H1 (cell line): ENCODE results near the gene DBX2. TPM values are rescaled to one million over a fixed set of nuclear protein-coding genes. Genes with fewer than 3 reads are reported as not detected.

Source experiments
- CTCF ChIA-PET: fragments of 300-600 bp; sonication (Branson Sonifier 250); formaldehyde crosslinking; loops from one replicate; lab custom pipeline; 2021; ENCODE audit not compliant: partially characterized antibody; lab: Charles Lee
- POLR2A ChIA-PET: fragments of 300-600 bp; sonication (Branson Sonifier 250); formaldehyde crosslinking; loops from one replicate; lab custom pipeline; 2021; ENCODE audit warnings: inconsistent platforms; ENCODE audit not compliant: partially characterized antibody; lab: Charles Lee
- DNase-seq, 2 experiments: peaks; one replicate each; pipeline versions ENCODE4 v3.0.0 to v3.0.0-alpha.2; 2010 to 2022; ENCODE audit warnings: low spot score in 2 of 2, low read depth in 1 of 2, mixed read lengths in 1 of 2
- FAIRE-seq: peaks from 2 replicates; lab custom pipeline; 2011; peaks lifted over from hg19 to GRCh38; lab: Jason Lieb, UNC
- H2AFZ ChIP-seq: 2 replicates; pipeline ENCODE4 v1.8.1; 2012; ENCODE audit warnings: low read length, inconsistent platforms
- H2AK5ac ChIP-seq: 2 replicates; pipeline ENCODE4 v1.6.1; 2013; ENCODE audit warnings: low read depth, low read length
- H2BK120ac ChIP-seq: replicated peaks from 2 replicates; pipeline ENCODE3; 2013; ENCODE audit warnings: low read depth, low read length, inconsistent platforms
- H2BK12ac ChIP-seq: 2 replicates; pipeline ENCODE4 v1.6.1; 2013; ENCODE audit warnings: low read depth, low read length
- H2BK15ac ChIP-seq: 2 replicates; pipeline ENCODE4 v1.6.1; 2013; ENCODE audit warnings: low read length
- H2BK20ac ChIP-seq: 2 replicates; pipeline ENCODE4 v1.6.1; 2013; ENCODE audit warnings: low read length
- H2BK5ac ChIP-seq: 2 replicates; pipeline ENCODE4 v1.6.1; 2013; ENCODE audit warnings: low read depth, low read length
- H3K14ac ChIP-seq: 2 replicates; pipeline ENCODE4 v1.6.1; 2013; ENCODE audit warnings: inconsistent platforms; ENCODE audit not compliant: insufficient read length
- H3K18ac ChIP-seq: 2 replicates; pipeline ENCODE4 v1.6.1; 2013; ENCODE audit warnings: low read length; ENCODE audit errors: extremely low read depth
- H3K23ac ChIP-seq: 2 replicates; pipeline ENCODE4 v1.6.1; 2013; ENCODE audit warnings: inconsistent platforms; ENCODE audit not compliant: insufficient read length
- H3K23me2 ChIP-seq: 2 replicates; pipeline ENCODE4 v1.6.1; 2013; ENCODE audit warnings: low read depth, low read length
- H3K27ac ChIP-seq: 2 replicates; pipeline ENCODE4 v1.6.1; 2011; ENCODE audit warnings: low read depth, low read length, inconsistent platforms
- H3K27me3 ChIP-seq, 4 experiments: replicated peaks in 1 of 4; 1 replicate in 1 of 4; 2 replicates in 3 of 4; pipeline versions ENCODE4 v1.6.1 to v1.8.1; 2011 to 2013; ENCODE audit warnings: low read length in 3 of 4, mild to moderate bottlenecking in 3 of 4, inconsistent platforms in 2 of 4, mixed read lengths in 2 of 4, moderate library complexity in 1 of 4; ENCODE audit not compliant: control insufficient read depth in 3 of 4, insufficient read depth in 3 of 4; ENCODE audit errors: extremely low read depth in 1 of 4
- H3K36me3 ChIP-seq, 4 experiments: 2 replicates each; pipeline versions ENCODE4 v1.6.1 to v1.8.1; 2011 to 2013; ENCODE audit warnings: mild to moderate bottlenecking in 4 of 4, low read length in 3 of 4, moderate library complexity in 2 of 4, control low read depth in 1 of 4, inconsistent platforms in 1 of 4; ENCODE audit not compliant: insufficient read depth in 4 of 4, control insufficient read depth in 2 of 4
- H3K4ac ChIP-seq: replicated peaks from 2 replicates; pipeline ENCODE3; 2013; ENCODE audit warnings: low read length, low read depth, mixed read lengths, inconsistent platforms; ENCODE audit not compliant: insufficient read length
- H3K4me1 ChIP-seq, 4 experiments: replicated peaks in 1 of 4; 1 replicate in 1 of 4; 2 replicates in 3 of 4; pipeline versions ENCODE4 v1.6.1 to v1.8.1; 2011 to 2013; ENCODE audit warnings: low read length in 3 of 4, inconsistent platforms in 2 of 4, mixed read lengths in 1 of 4; ENCODE audit not compliant: insufficient read depth in 4 of 4, control insufficient read depth in 3 of 4
- H3K4me2 ChIP-seq, 2 experiments: 2 replicates each; pipeline versions ENCODE4 v1.6.1 to v1.8.1; 2011 to 2013; ENCODE audit warnings: low read depth in 2 of 2, low read length in 2 of 2, control low read depth in 1 of 2, inconsistent platforms in 1 of 2, mild to moderate bottlenecking in 1 of 2; ENCODE audit not compliant: insufficient read depth in 1 of 2
- H3K4me3 ChIP-seq, 4 experiments: fragments of 200-600, 300-600 bp in 1 of 4; sonication (generic), shearing (Covaris generic), sonication (Bioruptor Twin) in 1 of 4; 2 replicates each; pipeline versions ENCODE4 v1.5.1 to v1.8.1; 2011 to 2016; ENCODE audit warnings: low read length in 4 of 4, low read depth in 3 of 4, control low read depth in 2 of 4, inconsistent platforms in 2 of 4, mild to moderate bottlenecking in 2 of 4, mixed read lengths in 1 of 4, moderate library complexity in 1 of 4; ENCODE audit not compliant: insufficient read depth in 2 of 4; ENCODE audit errors: extremely low read depth in 1 of 4
- H3K56ac ChIP-seq: replicated peaks from 2 replicates; pipeline ENCODE3; 2013; ENCODE audit warnings: low read depth, mild to moderate bottlenecking, mixed read lengths, low read length, inconsistent platforms; ENCODE audit not compliant: insufficient read length
- H3K79me1 ChIP-seq: 2 replicates; pipeline ENCODE4 v1.6.1; 2013; ENCODE audit warnings: low read depth, low read length, control low read depth
- H3K79me2 ChIP-seq, 2 experiments: 2 replicates each; pipeline versions ENCODE4 v1.6.1 to v1.8.1; 2012 to 2013; ENCODE audit warnings: low read length in 2 of 2, mild to moderate bottlenecking in 2 of 2, inconsistent platforms in 1 of 2; ENCODE audit not compliant: insufficient read depth in 2 of 2, control insufficient read depth in 1 of 2
- H3K9ac ChIP-seq, 4 experiments: replicated peaks in 1 of 4; 1 replicate in 1 of 4; 2 replicates in 3 of 4; pipeline versions ENCODE4 v1.6.1 to v1.8.1; 2011 to 2013; ENCODE audit warnings: low read depth in 3 of 4, low read length in 3 of 4, control low read depth in 2 of 4, mild to moderate bottlenecking in 2 of 4, moderate library complexity in 2 of 4, inconsistent platforms in 1 of 4; ENCODE audit errors: extremely low read depth in 1 of 4
- H3K9me3 ChIP-seq, 2 experiments: 2 replicates each; pipeline versions ENCODE4 v1.6.1 to v1.8.1; 2012 to 2013; ENCODE audit warnings: mild to moderate bottlenecking in 2 of 2, moderate library complexity in 2 of 2, control low read depth in 1 of 2, inconsistent platforms in 1 of 2, low read depth in 1 of 2, low read length in 1 of 2, mixed read lengths in 1 of 2; ENCODE audit not compliant: insufficient read depth in 2 of 2
- H4K20me1 ChIP-seq, 2 experiments: replicated peaks in 1 of 2; 2 replicates each; pipeline versions ENCODE3 to v1.8.1; 2011 to 2013; ENCODE audit warnings: inconsistent platforms in 2 of 2, low read length in 2 of 2, mild to moderate bottlenecking in 1 of 2; ENCODE audit not compliant: insufficient read depth in 2 of 2, control insufficient read depth in 1 of 2
- H4K5ac ChIP-seq: 2 replicates; pipeline ENCODE4 v1.6.1; 2013; ENCODE audit warnings: low read length, low read depth, mixed read lengths, inconsistent platforms; ENCODE audit not compliant: insufficient read length
- H4K8ac ChIP-seq: 2 replicates; pipeline ENCODE4 v1.8.0; 2013; ENCODE audit warnings: mild to moderate bottlenecking, moderate library complexity, low read length, inconsistent platforms; ENCODE audit not compliant: insufficient read depth; ENCODE audit errors: extremely low read depth
- H4K91ac ChIP-seq: replicated peaks from 2 replicates; pipeline ENCODE3; 2013; ENCODE audit warnings: low read length, mixed read lengths, inconsistent platforms; ENCODE audit not compliant: insufficient read length
- EP300 ChIP-seq, 2 experiments: IDR thresholded peaks; 1 replicate in 1 of 2; 2 replicates in 1 of 2; pipeline ENCODE4 v1.6.1; 2011 to 2012; ENCODE audit warnings: low read depth in 2 of 2, low read length in 2 of 2, mild to moderate bottlenecking in 2 of 2, borderline replicate concordance in 1 of 2, inconsistent platforms in 1 of 2, moderate library complexity in 1 of 2
- NANOG ChIP-seq: IDR thresholded peaks from 2 replicates; pipeline ENCODE4 v1.6.1; 2011; ENCODE audit warnings: low read length, low read depth, mild to moderate bottlenecking, inconsistent platforms; ENCODE audit not compliant: insufficient read depth, poor library complexity, severe bottlenecking
- POU5F1 ChIP-seq: IDR thresholded peaks from 2 replicates; pipeline ENCODE4 v1.6.1; 2011; ENCODE audit warnings: low read depth, mild to moderate bottlenecking, low read length, moderate library complexity
- WGBS, 2 experiments: shearing (Covaris generic) in 1 of 2; methylation state at CpG; one replicate each; pipeline versions ENCODE4 v1.1.6 to v1.1.7; 2013 to 2015; ENCODE audit warnings: low lambda C conversion rate in 2 of 2, mixed read lengths in 2 of 2, inconsistent platforms in 1 of 2, low coverage in 1 of 2, missing lambda C conversion rate in 1 of 2; ENCODE audit not compliant: insufficient replicate concordance in 2 of 2, insufficient coverage in 1 of 2, insufficient read length in 1 of 2; ENCODE audit errors: extremely low coverage in 1 of 2, missing lambda C conversion rate in 1 of 2; 5-methylcytosine and 5-hydroxymethylcytosine counted together
- polyA plus RNA-seq, 7 experiments: library from polyadenylated mRNA; depleted of rRNA in 3 of 7; stranded (reverse) in 5 of 7; unstranded in 2 of 7; fragments of >200 nt in 5 of 7; fragments of 200-250 nt in 2 of 7; gene quantifications; 1 replicate in 5 of 7; 2 replicates in 1 of 7; 4 replicates in 1 of 7; pipeline versions ENCODE4 v1.2.1 to v1.2.3, GENCODE V29; 2011 to 2013; ENCODE audit warnings: missing spikeins in 2 of 7, mixed read lengths in 2 of 7
- total RNA-seq: library from RNA; stranded (reverse); fragmentation: NEBNext Ultra II Directional; extraction: Animal tissue kit (Norgen Biotek cat#: 25700); gene quantifications from 2 replicates; pipeline ENCODE4 v1.2.1, GENCODE V29; 2021

DBX2 gene
- total and polyA plus RNA-seq, 2 of the 8 experiments (the other 6 are each of a cell fraction or from before 2014, with no cell fraction given): 0.06 TPM; not detected in 1

DNA sequence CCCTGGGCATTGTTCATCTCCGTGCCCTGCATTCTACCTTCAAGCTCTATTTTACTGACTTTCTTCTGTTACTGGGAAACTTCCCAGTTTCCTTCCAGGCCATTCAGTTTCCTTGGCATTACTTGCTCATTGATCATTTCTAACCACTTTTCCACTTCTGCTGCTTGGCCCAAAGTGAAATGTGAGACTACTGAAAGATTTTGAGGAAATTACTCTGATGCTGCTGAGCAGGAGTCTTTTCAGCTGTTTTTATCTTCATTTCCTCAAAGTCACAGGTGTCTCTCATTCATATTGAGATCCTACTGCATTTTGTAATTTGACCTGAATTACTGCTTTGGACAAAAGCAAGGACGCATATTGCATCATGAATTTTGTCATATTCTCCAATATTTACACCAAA, 26.4 kb upstream of the DBX2 start:
- Histone ChIP-seq H3K9me3 (no peaks in the 10 kb centered on the region), H2BK20ac (peak overlapping the region; percentile 67; the same call in 1 of the 2 replicates), H3K79me1 (no peaks in the 10 kb centered on the region), H3K4me2 (peak overlapping the region; percentile 54 to 60), H3K14ac (no peak overlapping the region), H3K23ac (no peak overlapping the region), H2BK15ac (no peak overlapping the region), H3K9ac (no peak overlapping the region), H3K4me1 (peaks cover 0 to 12% (median 10%) of the 10 kb centered on the region in 4 experiments; a peak in 6 of 7 replicates), H2AK5ac (no peak overlapping the region; the same call in 1 of the 2 replicates), H3K36me3 (no peaks in the 10 kb centered on the region), H2BK120ac (peak overlapping the region; percentile 95), H2BK12ac (peak overlapping the region; percentile 91)
- WGBS, 2 experiments: 17% methylated on average over 2 of the region's 2 CpGs; no CpG with 5 or more reads in 1 of the 2 experiments
- POLR2A ChIA-PET: interaction anchor here (2.0 kb wide), 1 partner anchor 17 kb away, joined by 5 read pairs; no protein-coding TSS in a partner anchor
- peak; percentile 58 for FAIRE-seq
- no peak for TF ChIP-seq POU5F1
- no peak for TF ChIP-seq NANOG
- TF ChIP-seq EP300 (IDR thresholded peaks at IDR 0.05; ENCODE audit: borderline replicate concordance in 1 of 2, low read depth in 2 of 2, low read length in 2 of 2): 0 out of 3 replicates have a peak, but pooled peaks of 1 of the 2 experiments have one; percentile 8
- TF ChIP-seq, all 59 proteins: peak for 1
- Histone ChIP-seq H3K27me3 (no peaks in the 10 kb centered on the region), H2AFZ (0 out of 2 replicates have a peak overlapping the region, but pooled peaks have one; percentile 16), H2BK5ac (peak overlapping the region; percentile 97; the same call in 1 of the 2 replicates), H3K27ac (peak overlapping the region; percentile 7; the same call in 1 of the 2 replicates), H4K5ac (peak overlapping the region; percentile 73), H4K91ac (peak overlapping the region; percentile 67), H3K23me2 (peaks cover 2% of the 10 kb centered on the region), H3K79me2 (no peaks in the 10 kb centered on the region), H3K4ac (peak overlapping the region; percentile 97), H3K18ac (peak overlapping the region; percentile 93), H3K56ac (peak overlapping the region; percentile 60), H4K8ac (no peak overlapping the region), H3K4me3 (peak overlapping the region in 1 of 4 experiments; percentile 39; a peak in 3 of 8 replicates), H4K20me1 (no peaks in the 10 kb centered on the region)
- CTCF ChIA-PET: interaction anchor here (1.4 kb wide), 1 partner anchor 34 kb away, joined by 4 read pairs; no protein-coding TSS in a partner anchor
- no peak for DNase-seq
